ENCODE measurements around the gene SRSF10. TPM values are rescaled to one million over a fixed set of nuclear protein-coding genes. Genes with fewer than 3 reads are reported as not detected.

The SRSF10 gene
- total and polyA plus RNA-seq, 2 of the 8 experiments (the other 6 are each of a cell fraction or from before 2014, with no cell fraction given): 155 to 194 TPM

DNA sequence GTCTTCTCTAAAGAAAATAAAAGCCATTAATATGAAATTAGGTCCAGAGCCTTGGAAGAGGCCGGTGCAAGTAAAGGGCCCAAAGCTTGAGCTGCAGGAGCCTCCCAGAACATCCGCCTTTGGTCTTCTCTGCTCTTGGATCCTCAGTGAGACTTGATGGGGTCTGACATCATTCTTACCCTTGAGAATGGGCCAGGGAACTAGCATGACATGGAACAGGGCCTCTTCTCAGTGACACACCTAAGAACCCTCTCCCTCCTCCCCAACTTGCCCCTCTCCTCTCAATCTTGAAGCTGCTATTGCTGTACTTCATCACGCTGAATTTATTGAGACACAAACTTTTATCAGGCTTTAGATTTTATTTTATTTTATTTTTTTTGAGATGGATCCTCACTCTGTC is 40.3 kb upstream of the SRSF10 start (continued):
- no peak for TF ChIP-seq RBBP5 (IDR thresholded peaks at IDR 0.05; ENCODE audit: borderline replicate concordance, low read depth, low read length)
- no peak for TF ChIP-seq NANOG (IDR thresholded peaks at IDR 0.05; ENCODE audit: insufficient read depth, low read depth, low read length, poor library complexity, severe bottlenecking)
- TF ChIP-seq CHD7 (IDR thresholded peaks at IDR 0.05; ENCODE audit: insufficient replicate concordance, low read length): no peak
- TF ChIP-seq, protein P1, sequence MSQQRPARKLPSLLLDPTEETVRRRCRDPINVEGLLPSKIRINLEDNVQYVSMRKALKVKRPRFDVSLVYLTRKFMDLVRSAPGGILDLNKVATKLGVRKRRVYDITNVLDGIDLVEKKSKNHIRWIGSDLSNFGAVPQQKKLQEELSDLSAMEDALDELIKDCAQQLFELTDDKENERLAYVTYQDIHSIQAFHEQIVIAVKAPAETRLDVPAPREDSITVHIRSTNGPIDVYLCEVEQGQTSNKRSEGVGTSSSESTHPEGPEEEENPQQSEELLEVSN (IDR thresholded peaks at IDR 0.05): no peak

All from H1 (cell line).